Stimulated activated CD4-positive, alpha-beta T cell treated with anti-CD3 and anti-CD28 coated beads, Interleukin-2, amount 100 ng/mL, for 4 hours (primary cell): Measurements from ENCODE around the gene RBL2.
"Not testable (repeated sequence)": the region's sequence is repeated elsewhere in the genome, so short reads cannot be mapped to it uniquely, and the experiment has no call there.

Experiments
- DNase-seq: peaks from one replicate; pipeline ENCODE4 v3.0.0-alpha.2; 2020; ENCODE audit warnings: low read depth

RBL2 gene, protein sequence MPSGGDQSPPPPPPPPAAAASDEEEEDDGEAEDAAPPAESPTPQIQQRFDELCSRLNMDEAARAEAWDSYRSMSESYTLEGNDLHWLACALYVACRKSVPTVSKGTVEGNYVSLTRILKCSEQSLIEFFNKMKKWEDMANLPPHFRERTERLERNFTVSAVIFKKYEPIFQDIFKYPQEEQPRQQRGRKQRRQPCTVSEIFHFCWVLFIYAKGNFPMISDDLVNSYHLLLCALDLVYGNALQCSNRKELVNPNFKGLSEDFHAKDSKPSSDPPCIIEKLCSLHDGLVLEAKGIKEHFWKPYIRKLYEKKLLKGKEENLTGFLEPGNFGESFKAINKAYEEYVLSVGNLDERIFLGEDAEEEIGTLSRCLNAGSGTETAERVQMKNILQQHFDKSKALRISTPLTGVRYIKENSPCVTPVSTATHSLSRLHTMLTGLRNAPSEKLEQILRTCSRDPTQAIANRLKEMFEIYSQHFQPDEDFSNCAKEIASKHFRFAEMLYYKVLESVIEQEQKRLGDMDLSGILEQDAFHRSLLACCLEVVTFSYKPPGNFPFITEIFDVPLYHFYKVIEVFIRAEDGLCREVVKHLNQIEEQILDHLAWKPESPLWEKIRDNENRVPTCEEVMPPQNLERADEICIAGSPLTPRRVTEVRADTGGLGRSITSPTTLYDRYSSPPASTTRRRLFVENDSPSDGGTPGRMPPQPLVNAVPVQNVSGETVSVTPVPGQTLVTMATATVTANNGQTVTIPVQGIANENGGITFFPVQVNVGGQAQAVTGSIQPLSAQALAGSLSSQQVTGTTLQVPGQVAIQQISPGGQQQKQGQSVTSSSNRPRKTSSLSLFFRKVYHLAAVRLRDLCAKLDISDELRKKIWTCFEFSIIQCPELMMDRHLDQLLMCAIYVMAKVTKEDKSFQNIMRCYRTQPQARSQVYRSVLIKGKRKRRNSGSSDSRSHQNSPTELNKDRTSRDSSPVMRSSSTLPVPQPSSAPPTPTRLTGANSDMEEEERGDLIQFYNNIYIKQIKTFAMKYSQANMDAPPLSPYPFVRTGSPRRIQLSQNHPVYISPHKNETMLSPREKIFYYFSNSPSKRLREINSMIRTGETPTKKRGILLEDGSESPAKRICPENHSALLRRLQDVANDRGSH

DNA sequence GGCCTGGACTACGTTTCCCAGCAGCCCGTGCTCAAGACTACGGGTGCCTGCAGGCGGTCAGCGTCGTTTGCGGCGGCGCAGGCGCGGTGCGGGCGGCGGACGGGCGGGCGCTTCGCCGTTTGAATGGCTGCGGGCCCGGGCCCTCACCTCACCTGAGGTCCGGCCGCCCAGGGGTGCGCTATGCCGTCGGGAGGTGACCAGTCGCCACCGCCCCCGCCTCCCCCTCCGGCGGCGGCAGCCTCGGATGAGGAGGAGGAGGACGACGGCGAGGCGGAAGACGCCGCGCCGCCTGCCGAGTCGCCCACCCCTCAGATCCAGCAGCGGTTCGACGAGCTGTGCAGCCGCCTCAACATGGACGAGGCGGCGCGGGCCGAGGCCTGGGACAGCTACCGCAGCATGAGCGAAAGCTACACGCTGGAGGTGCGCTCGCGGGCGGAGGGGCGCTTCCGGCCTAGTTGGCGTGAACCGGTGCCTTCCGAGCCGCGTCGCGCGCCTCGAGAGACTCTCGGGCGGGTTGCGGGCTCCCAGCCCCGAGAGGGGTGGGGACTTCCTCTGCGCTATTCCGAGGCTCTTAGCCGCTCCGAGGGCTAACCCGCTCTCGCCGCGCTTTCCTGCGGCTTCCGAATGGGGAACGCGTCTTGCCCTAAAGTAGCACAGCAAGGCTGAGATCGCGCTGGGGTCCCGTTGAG, at the start of gene RBL2:
TSS of gene RBL2 (plus strand) at position 95 of the 689 bp plus-strand sequence. CDS start at position 181, 86 bp downstream.
- DNase-seq, result peak; percentile 72

DNA sequence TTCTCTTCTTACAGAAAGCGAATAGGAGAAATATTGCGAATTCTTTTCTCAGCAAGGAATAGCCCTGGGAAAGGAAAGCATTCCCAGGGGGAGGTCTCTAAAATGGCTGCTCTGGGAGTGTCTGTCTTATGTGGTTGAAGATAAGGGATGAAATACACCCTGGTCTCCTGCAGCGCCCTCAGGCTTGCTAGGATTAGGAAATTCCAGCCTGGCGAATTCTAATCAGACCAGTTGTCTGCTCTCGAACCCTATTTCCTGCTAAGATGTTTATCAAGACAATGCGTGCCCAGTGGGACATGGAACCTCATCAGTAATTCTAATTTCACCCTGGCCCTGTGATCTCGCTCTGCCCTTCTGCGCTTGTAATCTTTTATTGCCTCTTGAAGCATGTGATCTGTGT, 49.7 kb upstream of the RBL2 start:
- not testable (repeated sequence) for DNase-seq

DNA sequence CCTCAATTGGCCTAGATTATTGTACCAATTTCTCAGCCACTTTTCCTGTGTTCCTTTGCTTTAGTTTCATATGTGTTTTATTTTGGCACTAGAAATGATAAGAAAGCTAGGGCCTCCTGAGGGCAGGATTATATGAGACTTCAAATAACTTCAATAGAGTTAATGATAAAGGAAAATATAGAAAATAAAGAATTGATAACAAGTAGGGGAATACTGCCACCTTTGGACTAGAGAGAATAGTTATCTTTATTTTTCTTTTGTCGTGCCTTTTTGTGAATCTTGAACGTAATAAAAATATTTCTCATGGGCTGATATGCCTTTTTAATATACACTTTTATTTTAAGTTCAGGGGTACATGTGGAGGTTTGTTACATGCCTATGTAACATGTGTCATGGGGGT, 29.3 kb upstream of the RBL2 start:
- DNase-seq, result no peak

DNA sequence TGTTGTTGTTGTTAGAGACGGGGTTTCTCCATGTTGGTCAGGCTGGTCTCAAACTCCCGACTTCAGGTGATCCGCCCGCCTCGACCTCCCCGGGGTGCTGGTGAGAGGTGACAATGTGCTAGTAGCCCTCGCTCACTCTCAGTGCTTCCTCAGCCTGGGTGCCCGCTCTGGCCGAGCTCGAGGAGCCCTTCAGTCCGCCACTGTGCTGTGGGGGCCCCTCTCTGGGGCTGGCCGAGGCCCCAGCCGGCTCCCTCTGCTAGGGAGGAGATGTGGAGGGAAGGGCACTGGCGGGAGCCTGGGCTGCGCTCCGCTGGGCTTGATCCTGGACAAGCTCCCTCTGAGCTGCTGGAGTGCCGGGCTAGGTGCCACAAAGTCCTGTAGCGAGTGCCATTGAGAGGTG, 21.7 kb upstream of the RBL2 start:
- DNase-seq, result no peak

DNA sequence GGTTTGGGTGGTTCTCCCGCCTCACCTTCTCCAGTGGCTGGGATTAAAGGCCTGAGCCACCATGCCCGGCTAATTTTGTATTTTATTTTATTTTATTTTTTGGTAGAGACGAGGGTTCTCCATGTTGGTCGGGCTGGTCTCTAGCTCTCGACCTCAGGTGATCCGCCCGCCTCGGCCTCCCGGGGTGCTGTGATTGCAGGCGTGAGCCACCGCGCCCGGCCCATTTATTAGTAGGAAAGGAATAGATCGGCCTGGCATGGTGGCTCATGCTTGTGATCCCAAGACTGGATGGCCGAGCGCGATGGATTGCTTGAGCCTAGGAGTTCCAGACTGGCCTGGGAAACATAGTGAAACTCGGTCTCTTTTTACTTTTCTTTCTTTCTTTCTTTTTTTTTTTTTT, 20.4 kb upstream of the RBL2 start:
- DNase-seq, result no peak

DNA sequence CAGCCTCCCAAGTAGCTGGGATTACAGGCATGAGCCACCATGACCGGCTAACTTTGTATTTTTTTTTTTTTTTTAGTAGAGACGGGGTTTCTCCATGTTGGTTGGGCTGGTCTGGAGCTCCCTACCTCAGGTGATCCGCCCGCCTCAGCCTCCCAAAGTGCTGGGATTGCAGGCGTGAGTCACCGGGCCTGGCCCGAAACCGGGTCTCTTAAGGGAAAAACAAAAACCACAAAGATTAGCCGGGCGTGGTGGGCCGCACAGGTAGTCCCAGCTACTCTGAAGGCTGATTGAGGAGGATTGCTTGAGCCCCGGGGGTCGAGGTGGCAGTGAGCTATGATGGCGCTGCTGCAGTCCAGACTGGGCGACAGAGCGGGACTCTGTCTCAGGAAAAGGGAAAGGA, 19.9 kb upstream of the RBL2 start:
- DNase-seq, result no peak

DNA sequence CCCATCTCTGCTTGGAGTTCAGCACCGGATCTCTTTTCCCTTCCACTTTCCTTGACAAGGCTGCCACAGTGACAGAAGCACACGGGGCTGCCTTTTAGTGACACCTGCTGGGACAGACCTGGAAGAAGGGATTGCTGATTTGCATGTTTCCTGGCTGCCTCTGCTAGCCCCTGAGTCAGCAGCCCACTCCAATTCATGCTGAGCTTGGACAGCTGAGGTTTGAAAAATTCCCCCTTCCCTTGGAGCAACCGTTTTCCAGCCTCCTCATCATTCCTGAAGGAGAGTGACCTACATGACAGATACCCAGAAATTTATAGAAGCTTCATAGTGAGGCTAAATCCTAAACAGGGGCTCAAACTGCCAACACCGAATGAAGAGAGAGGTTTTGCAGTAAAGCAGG, 18.8 kb upstream of the RBL2 start:
- no peak for DNase-seq

DNA sequence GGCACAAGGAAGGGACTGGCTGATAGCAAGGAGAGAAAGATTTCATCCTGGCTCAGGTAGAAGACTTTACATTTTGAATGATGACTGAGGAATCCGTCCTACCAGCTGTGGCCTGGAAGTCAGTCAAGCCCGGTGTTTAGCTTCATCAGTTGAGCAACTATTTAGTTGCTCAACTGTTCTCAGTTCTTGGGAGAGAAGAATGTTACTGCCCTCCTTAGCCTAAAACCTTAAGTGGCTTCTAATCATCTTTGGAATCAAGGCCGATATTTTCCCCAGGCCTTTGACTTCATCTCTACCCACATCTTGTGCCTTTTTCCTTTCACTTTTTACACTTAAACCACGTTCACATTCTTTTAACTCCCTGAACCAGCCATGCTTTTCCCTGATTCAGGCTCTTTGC, 17.3 kb upstream of the RBL2 start:
- DNase-seq, result no peak

DNA sequence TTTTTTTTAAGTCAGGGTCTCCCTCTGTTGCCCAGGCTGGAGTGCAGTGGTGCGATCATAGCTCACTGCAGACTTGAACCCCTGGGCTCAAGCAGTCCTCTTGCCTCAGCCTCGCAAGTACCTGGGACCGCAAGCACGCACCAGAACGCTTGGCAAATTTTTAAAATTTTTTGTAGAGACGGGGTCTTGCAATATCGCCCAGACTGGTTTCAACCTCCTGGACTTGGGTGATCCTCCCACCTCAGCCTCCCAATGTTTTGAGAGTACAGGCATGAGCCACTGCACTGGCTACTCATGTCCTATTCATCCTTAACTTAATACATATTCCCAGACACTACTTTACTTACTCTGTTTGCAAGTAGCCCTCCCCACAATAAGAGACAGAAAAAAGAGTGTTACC, 16.3 kb upstream of the RBL2 start:
- no peak for DNase-seq

DNA sequence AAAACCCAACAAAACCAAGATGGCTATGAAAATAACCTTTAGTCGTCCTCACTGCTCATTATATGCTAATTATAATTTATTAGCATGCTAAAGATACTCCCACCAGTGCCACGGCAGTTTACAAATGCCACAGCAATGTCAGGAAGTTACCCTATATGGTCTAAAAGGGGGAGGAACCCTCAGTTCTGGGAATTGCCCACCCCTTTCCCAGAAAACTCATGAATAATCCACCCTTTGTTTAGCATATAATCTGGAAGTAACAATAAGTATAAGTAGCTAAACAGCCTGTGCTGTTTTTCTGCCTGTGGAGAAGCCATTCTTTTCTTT, 14.9 kb upstream of the RBL2 start:
- not testable (repeated sequence) for DNase-seq

DNA sequence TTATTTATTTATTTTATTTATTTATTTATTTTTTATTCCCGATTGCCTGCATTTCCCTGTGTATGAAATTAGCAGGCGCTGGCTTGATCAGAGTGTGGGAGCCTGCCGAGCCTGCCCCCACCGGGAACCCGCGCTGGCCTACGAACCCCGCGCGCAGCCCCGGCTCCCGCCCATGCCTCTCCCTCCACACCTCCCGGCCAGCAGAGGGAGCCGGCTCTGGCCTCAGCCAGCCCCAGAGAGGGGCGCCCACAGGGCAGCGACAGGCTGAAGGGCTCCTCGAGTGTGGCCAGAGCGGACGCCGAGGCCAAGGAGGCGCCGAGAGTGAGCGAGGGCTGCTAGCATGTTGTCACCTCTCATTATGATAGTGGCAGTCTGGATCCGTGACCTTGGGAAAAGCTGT, 13.0 kb upstream of the RBL2 start:
- DNase-seq, result no peak

DNA sequence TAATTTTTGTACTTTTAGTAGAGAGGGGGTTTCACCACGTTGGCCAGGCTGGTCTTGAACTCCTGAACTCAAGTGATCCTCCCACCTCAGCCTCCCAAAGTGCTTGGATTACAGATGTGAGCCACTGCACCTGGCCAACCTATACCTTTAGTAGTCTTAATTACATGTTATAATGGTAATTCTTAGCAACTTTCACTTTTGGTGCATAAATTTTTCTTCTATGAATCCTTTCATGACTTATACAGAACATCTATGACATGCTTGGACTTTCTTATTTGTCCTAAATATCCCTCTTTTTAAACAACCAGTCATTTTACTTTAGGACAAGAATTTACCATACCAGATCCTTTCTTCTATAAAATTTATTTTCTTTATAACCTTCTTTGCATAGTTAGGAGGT, 10.3 kb upstream of the RBL2 start:
- not testable (repeated sequence) for DNase-seq

DNA sequence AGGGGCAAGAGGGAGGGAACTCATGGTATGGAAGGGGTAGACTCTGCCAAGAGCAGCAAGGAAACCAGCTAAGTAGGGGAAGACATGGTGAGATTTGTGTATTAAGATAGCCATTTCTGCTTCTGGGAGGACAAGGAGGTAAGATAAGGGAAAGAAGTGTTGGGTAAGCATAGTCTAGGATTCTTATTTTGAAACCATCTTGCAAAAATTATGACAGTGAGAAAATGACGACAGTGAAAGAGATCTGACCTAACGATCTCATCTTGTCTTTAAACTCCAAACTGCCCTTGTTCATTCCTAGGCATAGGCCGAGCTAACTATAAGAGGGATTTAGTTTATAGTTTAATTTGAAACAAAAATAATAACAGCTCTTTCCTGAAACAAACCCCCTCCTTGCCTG, 5.6 kb upstream of the RBL2 start:
- DNase-seq, result no peak

DNA sequence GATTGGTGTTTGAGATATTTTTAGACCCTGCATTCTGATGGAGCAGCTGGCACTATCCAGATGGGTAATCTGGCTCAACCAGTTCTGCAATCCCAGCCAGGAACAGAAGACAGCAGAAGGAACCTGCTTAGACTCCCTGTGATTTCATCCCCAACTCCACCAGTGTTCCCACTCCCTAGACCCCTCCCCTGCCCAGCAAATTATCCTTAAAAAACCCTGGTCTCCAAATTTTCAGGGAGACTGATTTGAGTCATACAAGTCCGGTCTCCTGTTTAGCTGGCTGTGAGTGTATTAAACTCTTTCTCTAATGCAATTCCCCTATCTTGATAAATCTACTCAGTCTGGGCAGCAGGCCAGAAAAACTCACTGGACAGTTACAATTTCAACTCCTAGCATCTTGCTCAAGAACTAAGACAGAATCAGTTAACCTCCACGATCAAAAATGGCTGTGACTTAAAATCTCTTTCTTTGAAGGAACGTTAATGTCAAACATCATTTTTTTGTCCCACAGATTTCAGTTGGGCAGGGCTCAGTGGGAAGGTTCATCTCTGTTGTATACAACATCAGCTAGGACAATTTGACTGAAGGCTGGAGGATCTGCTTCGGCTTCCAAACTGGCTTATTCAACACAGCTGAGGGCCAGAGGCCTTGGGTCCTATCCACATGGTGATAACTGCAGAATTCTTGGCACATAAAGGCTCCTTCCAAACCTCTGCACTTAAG, 4.9 kb upstream of the RBL2 start:
- DNase-seq, result no peak

DNA sequence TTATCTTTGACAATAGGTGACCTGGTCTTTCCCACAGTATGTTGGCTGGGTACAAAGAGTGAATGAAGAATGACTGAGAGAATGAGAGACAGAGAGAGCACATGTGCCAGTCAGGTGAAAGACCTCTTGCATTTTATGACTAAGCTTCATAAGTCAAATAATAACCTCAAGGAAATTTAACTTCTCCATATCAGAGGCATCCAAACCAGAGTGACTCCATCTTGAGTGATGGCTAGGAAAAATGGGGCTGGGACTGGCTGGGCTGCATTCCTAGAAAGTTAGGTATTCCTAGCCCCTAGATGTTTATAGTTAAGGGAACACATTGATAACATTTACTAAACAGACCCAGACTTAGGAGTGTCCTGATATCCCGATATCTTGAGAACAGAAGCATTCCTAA, 3.9 kb upstream of the RBL2 start:
- no peak for DNase-seq

DNA sequence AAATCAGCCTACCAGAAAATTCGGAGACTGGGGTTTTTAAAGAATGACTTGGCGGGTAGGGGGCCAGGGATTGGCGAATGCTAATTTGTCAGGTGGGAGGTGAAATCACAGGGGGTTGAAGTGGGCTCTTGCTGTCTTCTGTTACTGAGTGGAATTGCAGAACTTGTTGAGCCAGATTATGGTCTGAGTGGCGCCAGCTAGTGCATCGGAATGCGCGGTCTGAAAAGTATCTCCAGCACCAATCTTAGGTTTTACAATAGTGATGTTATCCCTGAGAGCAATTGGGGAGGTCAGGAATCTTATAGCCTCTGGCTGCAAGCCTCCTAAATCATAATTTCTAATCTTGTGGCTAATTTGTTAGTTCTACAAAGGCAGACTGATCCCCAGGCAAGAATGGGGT, 762 bp upstream of the RBL2 start:
- no peak for DNase-seq

DNA sequence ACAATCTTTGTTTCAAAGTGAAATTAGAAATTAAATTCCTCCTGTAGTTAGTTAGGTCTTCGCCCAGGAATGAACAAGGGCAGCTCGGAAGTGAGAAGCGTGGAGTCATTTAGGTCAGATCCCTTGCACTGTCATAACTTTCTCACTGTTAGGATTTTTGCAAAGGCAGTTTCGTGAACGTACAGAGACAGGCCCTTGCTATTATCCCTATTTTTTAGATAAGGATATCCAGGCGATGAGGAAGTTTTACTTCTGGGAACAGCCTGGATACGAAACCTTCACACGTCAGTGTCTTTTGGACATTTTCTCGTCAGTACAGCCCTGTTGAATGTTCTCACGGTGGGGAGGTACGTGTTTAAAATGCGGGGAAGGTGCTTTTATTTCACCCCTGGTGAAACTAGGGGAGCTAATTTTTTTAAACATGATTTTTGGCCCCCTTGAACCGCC, 318 bp upstream of the RBL2 start:
- DNase-seq, result no peak

DNA sequence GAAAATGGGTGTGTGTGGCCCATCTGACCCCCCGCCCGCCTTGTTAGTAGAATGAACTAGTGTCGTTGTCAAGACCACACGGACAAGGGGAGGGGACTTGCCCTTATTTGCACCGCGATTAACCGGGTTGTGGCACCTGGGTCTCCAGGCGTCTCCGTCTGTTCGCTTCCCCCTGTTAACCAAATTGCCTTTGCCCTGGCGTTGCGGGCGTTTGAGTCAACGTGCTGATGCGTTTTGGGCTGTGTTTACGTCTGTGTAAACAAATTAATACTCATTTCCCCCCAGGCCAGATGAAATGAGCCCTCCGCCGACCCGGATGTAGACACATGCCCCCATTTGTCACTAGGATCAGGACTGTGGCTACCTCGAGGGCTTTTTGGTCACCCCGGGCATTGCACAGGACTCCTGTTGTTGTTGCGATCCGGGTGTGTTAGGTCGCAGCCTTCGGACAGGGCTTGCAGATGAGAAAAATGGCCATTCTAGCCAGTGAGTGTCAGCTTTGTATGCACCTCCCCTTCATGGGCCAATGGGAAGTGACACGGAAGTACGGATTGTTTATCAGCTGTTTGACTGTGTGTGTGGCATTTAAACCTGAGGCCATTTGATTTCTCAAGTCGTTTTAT, 906 bp downstream of the RBL2 start:
- peak; percentile 28 for DNase-seq

DNA sequence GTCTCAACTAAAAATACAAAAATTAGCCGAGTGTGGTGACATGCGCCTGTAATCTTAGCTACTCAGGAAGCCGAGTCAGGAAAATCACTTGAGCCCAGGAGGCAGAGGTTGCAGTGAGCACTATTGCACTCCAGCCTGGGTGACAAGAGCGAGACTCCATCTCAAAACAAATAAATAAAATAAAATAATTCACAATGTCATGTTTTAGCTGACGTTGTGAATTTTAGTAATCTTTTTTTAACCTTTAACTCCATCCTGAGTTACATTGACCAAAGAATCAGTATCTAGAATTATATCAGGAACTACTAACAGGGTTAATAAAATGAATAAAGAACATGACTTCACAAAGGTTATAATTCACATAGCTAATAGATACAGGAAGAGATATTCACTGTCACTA, 5.9 kb downstream of the RBL2 start:
- DNase-seq, result no peak

DNA sequence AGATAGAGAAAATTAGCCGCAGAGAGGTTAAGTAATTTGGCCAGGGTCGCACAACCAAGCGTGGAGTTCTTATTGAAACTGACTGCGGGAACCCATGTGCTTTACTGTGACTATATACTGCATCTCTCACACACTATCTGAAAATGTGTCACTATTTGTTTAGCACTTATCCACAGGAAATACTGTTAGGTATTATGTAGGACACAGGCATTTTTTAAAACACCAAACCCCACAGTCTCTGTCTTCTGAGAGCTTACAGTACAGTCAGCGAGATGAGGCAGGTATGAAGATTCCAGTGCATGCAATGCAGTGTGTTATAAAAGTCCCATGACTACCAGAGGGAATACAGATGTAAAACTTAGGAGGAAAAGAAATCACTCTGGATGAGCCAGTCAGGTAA, 11.3 kb downstream of the RBL2 start:
- no peak for DNase-seq

DNA sequence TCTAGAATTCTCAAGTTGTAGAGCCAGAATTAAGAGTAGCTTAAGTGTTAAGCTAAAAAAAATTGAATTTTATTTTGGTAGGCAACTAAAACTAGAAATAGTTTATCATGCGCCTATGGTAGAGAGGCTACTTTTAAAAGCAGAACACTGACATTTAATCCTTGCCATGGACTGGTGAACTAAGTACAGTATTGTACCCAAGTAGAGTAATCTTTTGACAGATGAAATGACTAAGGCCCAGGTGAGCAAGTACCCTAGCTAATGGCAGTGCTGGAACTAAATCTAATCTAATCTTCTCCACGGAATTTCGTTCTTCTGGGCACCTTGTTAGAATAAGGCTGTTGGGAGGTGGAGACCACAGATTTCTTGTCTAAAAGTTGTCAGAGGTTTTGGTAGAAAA, 11.8 kb downstream of the RBL2 start:
- DNase-seq, result no peak
